ENCODE data around the gene SVBP. TPM values are rescaled to one million over a fixed set of nuclear protein-coding genes. Genes with fewer than 3 reads are reported as not detected.

The SVBP gene
- total and polyA plus RNA-seq, 2 experiments from 2014 or later = 16.8 to 28.5 TPM

GRCh38 chr1:42762269-42762668 lies 54.9 kb downstream of the SVBP start:
- WGBS, 2 experiments (ENCODE audit: low coverage in 1 of 2, low lambda C conversion rate in 2 of 2, missing lambda C conversion rate in 2 of 2) = 81 to 82% methylated on average over 5 of the region's 5 CpGs
- Histone ChIP-seq H3F3A (ENCODE audit: insufficient read depth) (peaks cover 26% of the 10 kb centered on the region), H3K4me3 (no peak overlapping the region), H4K20me1 (ENCODE audit: insufficient read depth) (no peaks in the 10 kb centered on the region; the same call in 1 of the 2 replicates), H3K27me3 (replicated peaks; ENCODE audit: insufficient read depth) (no peaks in the 10 kb centered on the region), H3K9me2 (ENCODE audit: insufficient read depth) (no peaks in the 10 kb centered on the region), H3K4me2 (ENCODE audit: unreplicated experiment) (no peak overlapping the region), H3K36me3 (ENCODE audit: low read depth) (peaks cover 22% of the 10 kb centered on the region), H3K79me2 (ENCODE audit: insufficient read depth) (peaks cover 81% of the 10 kb centered on the region), H3K4me1 (ENCODE audit: insufficient read depth) (peaks cover 13% of the 10 kb centered on the region), H3K27ac (no peak overlapping the region), H2AFZ (no peak overlapping the region), H3K9me3 (ENCODE audit: low read depth) (no peaks in the 10 kb centered on the region), H3K9ac (no peak overlapping the region)
- in situ Hi-C loops (cut with MboI) = no loop called here
- DNase-seq = no peak
- TF ChIP-seq EZH2phosphoT487 (IDR thresholded peaks at IDR 0.05; ENCODE audit: insufficient read depth, low read depth) (no peak), EZH2 (IDR thresholded peaks at IDR 0.05; ENCODE audit: insufficient read depth, poor library complexity, severe bottlenecking) (no peak)

DNA sequence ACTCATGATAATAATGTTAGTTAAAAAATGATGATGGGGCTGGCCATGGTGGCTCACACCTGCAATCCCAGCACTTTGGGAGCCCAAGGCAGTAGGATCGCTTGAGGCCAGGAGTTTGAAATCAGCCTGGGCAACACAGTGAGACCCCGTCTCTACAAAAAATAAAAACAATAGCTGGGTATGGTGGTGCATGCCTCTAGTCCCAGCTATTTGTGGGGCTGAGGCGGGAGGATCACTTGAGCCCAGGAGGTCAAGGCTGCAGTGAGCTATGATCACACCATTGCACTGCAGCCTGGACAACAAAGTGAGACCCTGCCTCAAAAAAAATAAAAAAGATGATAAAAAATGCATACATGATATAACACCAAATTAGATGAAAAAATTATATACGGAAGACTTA lies 55.6 kb downstream of the SVBP start:
- H3K79me2 ChIP-seq (ENCODE audit: insufficient read depth) = peaks cover 80% of the 10 kb centered on the region
- H3K36me3 ChIP-seq (ENCODE audit: low read depth) = peaks cover 25% of the 10 kb centered on the region
- H3K9me2 ChIP-seq (ENCODE audit: insufficient read depth) = no peaks in the 10 kb centered on the region
- no peaks in the 10 kb centered on the region; the same call in 1 of the 2 replicates for H4K20me1 ChIP-seq (ENCODE audit: insufficient read depth)
- no peaks in the 10 kb centered on the region for H3K27me3 ChIP-seq (replicated peaks; ENCODE audit: insufficient read depth)
- H3K4me2 ChIP-seq (ENCODE audit: unreplicated experiment) = no peak overlapping the region
- in situ Hi-C loops (cut with MboI) = no loop called here
- no peak overlapping the region for H2AFZ ChIP-seq
- 93 to 98% methylated on average over 4 of the region's 4 CpGs for WGBS, 2 experiments (ENCODE audit: low coverage in 1 of 2, low lambda C conversion rate in 2 of 2, missing lambda C conversion rate in 2 of 2)
- no peak for TF ChIP-seq EZH2 (IDR thresholded peaks at IDR 0.05; ENCODE audit: insufficient read depth, poor library complexity, severe bottlenecking)
- no peak for TF ChIP-seq EZH2phosphoT487 (IDR thresholded peaks at IDR 0.05; ENCODE audit: insufficient read depth, low read depth)
- no peak overlapping the region for H3K27ac ChIP-seq
- no peak overlapping the region for H3K4me3 ChIP-seq
- no peak for DNase-seq
- peaks cover 13% of the 10 kb centered on the region for H3K4me1 ChIP-seq (ENCODE audit: insufficient read depth)
- H3F3A ChIP-seq (ENCODE audit: insufficient read depth) = peaks cover 29% of the 10 kb centered on the region
- H3K9me3 ChIP-seq (ENCODE audit: low read depth) = no peaks in the 10 kb centered on the region
- H3K9ac ChIP-seq = no peak overlapping the region

DNA sequence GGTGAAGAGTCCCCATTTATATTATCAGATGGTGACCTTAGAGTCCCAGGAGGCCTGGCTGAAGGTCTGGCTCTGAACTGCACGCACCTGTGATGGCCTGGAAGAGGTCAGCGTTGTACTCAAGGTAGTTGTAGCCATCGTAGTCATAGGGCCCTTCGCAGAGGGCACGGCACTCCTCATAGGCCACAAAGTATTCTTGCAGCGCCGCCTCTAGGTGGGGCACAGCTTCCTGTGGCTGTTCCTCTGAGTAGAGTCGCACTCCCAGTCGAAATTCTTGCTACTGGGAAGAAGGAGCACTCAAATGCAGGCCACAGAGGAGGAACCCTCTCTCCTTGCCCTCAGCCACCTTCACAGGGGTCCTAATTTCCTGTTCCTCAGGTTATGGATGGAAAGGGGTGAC lies 58.1 kb downstream of the SVBP start:
- no peaks in the 10 kb centered on the region for H3K9me3 ChIP-seq (ENCODE audit: low read depth)
- no peak overlapping the region for H3K4me3 ChIP-seq
- peaks cover 21% of the 10 kb centered on the region for H3F3A ChIP-seq (ENCODE audit: insufficient read depth)
- no peak overlapping the region for H3K27ac ChIP-seq
- H3K4me2 ChIP-seq (ENCODE audit: unreplicated experiment) = no peak overlapping the region
- in situ Hi-C loops (cut with MboI) = no loop called here
- TF ChIP-seq EZH2phosphoT487 (IDR thresholded peaks at IDR 0.05; ENCODE audit: insufficient read depth, low read depth) (no peak), EZH2 (IDR thresholded peaks at IDR 0.05; ENCODE audit: insufficient read depth, poor library complexity, severe bottlenecking) (no peak)
- no peak overlapping the region for H2AFZ ChIP-seq
- no peaks in the 10 kb centered on the region; the same call in 1 of the 2 replicates for H4K20me1 ChIP-seq (ENCODE audit: insufficient read depth)
- H3K36me3 ChIP-seq (ENCODE audit: low read depth) = peaks cover 43% of the 10 kb centered on the region
- 70 to 73% methylated on average over 9 of the region's 9 CpGs for WGBS, 2 experiments (ENCODE audit: low coverage in 1 of 2, low lambda C conversion rate in 2 of 2, missing lambda C conversion rate in 2 of 2)
- peaks cover 60% of the 10 kb centered on the region for H3K79me2 ChIP-seq (ENCODE audit: insufficient read depth)
- peaks cover 5% of the 10 kb centered on the region for H3K4me1 ChIP-seq (ENCODE audit: insufficient read depth)
- H3K9me2 ChIP-seq (ENCODE audit: insufficient read depth) = no peaks in the 10 kb centered on the region
- DNase-seq = no peak
- H3K27me3 ChIP-seq (replicated peaks; ENCODE audit: insufficient read depth) = no peaks in the 10 kb centered on the region
- no peak overlapping the region for H3K9ac ChIP-seq

DNA sequence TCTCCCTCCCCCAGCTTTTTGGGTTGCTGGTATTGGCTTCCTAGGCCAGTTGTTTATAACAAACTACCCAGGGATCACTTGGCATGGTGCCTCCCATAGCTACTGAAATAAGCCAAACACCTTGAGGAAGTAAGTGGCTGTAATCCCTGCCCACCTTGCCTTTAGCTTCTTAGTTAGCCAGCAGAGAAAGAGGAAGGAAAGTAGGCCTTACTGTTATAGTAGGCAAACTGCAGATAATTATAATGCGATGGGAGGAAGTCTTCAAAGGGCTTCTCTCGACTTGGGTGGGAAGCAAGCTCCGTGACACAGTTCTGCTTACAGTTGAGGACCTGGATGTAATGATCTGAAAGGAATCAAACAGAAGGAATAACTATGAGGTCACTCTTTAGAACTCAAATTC lies 58.6 kb downstream of the SVBP start:
- Histone ChIP-seq H3K9ac (no peak overlapping the region), H3K9me3 (ENCODE audit: low read depth) (no peaks in the 10 kb centered on the region), H3K36me3 (ENCODE audit: low read depth) (peaks cover 43% of the 10 kb centered on the region), H3K27me3 (replicated peaks; ENCODE audit: insufficient read depth) (no peaks in the 10 kb centered on the region), H3K4me2 (ENCODE audit: unreplicated experiment) (no peak overlapping the region), H3K4me3 (no peak overlapping the region), H2AFZ (no peak overlapping the region), H3K4me1 (ENCODE audit: insufficient read depth) (peaks cover 2% of the 10 kb centered on the region; the same call in 1 of the 2 replicates), H3K27ac (no peak overlapping the region), H3K9me2 (ENCODE audit: insufficient read depth) (no peaks in the 10 kb centered on the region), H3K79me2 (ENCODE audit: insufficient read depth) (peaks cover 56% of the 10 kb centered on the region), H3F3A (ENCODE audit: insufficient read depth) (peaks cover 21% of the 10 kb centered on the region), H4K20me1 (ENCODE audit: insufficient read depth) (no peaks in the 10 kb centered on the region; the same call in 1 of the 2 replicates)
- in situ Hi-C loops (cut with MboI) = no loop called here
- TF ChIP-seq EZH2 (IDR thresholded peaks at IDR 0.05; ENCODE audit: insufficient read depth, poor library complexity, severe bottlenecking) (no peak), EZH2phosphoT487 (IDR thresholded peaks at IDR 0.05; ENCODE audit: insufficient read depth, low read depth) (no peak)
- DNase-seq = no peak
- WGBS, 2 experiments (ENCODE audit: low coverage in 1 of 2, low lambda C conversion rate in 2 of 2, missing lambda C conversion rate in 2 of 2) = 93 to 94% methylated on average over 3 of the region's 3 CpGs

- no peak overlapping the region for H3K4me2 ChIP-seq (ENCODE audit: unreplicated experiment)
- TF ChIP-seq EZH2 (IDR thresholded peaks at IDR 0.05; ENCODE audit: insufficient read depth, poor library complexity, severe bottlenecking) (no peak), EZH2phosphoT487 (IDR thresholded peaks at IDR 0.05; ENCODE audit: insufficient read depth, low read depth) (no peak)
- H3K36me3 ChIP-seq (ENCODE audit: low read depth) = peaks cover 43% of the 10 kb centered on the region
- H3K4me1 ChIP-seq (ENCODE audit: insufficient read depth) = peaks cover 9% of the 10 kb centered on the region
- no peak overlapping the region for H3K27ac ChIP-seq
- in situ Hi-C loops (cut with MboI) = no loop called here
- H2AFZ ChIP-seq = no peak overlapping the region
- peaks cover 48% of the 10 kb centered on the region for H3K79me2 ChIP-seq (ENCODE audit: insufficient read depth)
- H3K27me3 ChIP-seq (replicated peaks; ENCODE audit: insufficient read depth) = no peaks in the 10 kb centered on the region
- no peak overlapping the region for H3K4me3 ChIP-seq
- no peak for DNase-seq
- peaks cover 26% of the 10 kb centered on the region for H3F3A ChIP-seq (ENCODE audit: insufficient read depth)
- no peaks in the 10 kb centered on the region for H3K9me2 ChIP-seq (ENCODE audit: insufficient read depth)
- no peaks in the 10 kb centered on the region; the same call in 1 of the 2 replicates for H4K20me1 ChIP-seq (ENCODE audit: insufficient read depth)
- no peak overlapping the region for H3K9ac ChIP-seq
- no peaks in the 10 kb centered on the region for H3K9me3 ChIP-seq (ENCODE audit: low read depth)
Measured at GRCh38 chr1:42757892-42758275, 59.3 kb downstream of the SVBP start.

Other genes starting within 250 kb of the SVBP start
- 22.7 and 35.9 TPM in 2 replicates for gene PPIH, start 159.0 kb downstream of the SVBP start, total RNA-seq (2014; rRNA removed; shearing (Covaris generic))
- 35.1 and 37.1 TPM in 2 replicates for gene PPIH, start 159.0 kb downstream of the SVBP start, polyA plus RNA-seq (2016; fragmentation: Nextera tagmentation; extraction: Ambion mirVana)
- gene YBX1, start 135.0 kb downstream of the SVBP start, total RNA-seq (2014; rRNA removed; shearing (Covaris generic)) = 665 and 762 TPM in 2 replicates
- 480 and 496 TPM in 2 replicates for gene YBX1, start 135.0 kb downstream of the SVBP start, polyA plus RNA-seq (2016; fragmentation: Nextera tagmentation; extraction: Ambion mirVana)
- not detected in 2 replicates for gene CLDN19, start 77.2 kb downstream of the SVBP start, total RNA-seq (2014; rRNA removed; shearing (Covaris generic))
- not detected in 2 replicates for gene CLDN19, start 77.2 kb downstream of the SVBP start, polyA plus RNA-seq (2016; fragmentation: Nextera tagmentation; extraction: Ambion mirVana)
- 222 and 257 TPM in 2 replicates for gene P3H1, start 50.4 kb downstream of the SVBP start, total RNA-seq (2014; rRNA removed; shearing (Covaris generic))
- 194 and 197 TPM in 2 replicates for gene P3H1, start 50.4 kb downstream of the SVBP start, polyA plus RNA-seq (2016; fragmentation: Nextera tagmentation; extraction: Ambion mirVana)
- gene C1orf50, start 50.1 kb downstream of the SVBP start, total RNA-seq (2014; rRNA removed; shearing (Covaris generic)) = 2.7 and 3.4 TPM in 2 replicates
- 8.1 and 10.5 TPM in 2 replicates for gene C1orf50, start 50.1 kb downstream of the SVBP start, polyA plus RNA-seq (2016; fragmentation: Nextera tagmentation; extraction: Ambion mirVana)
- gene TMEM269, start 32.4 kb downstream of the SVBP start, total RNA-seq (2014; rRNA removed; shearing (Covaris generic)) = not detected in 2 replicates
- gene TMEM269, start 32.4 kb downstream of the SVBP start, polyA plus RNA-seq (2016; fragmentation: Nextera tagmentation; extraction: Ambion mirVana) = 0.14 TPM in 1 of 2 replicates, not detected in the other
- gene ERMAP, start 275 bp downstream of the SVBP start, total RNA-seq (2014; rRNA removed; shearing (Covaris generic)) = 18.4 and 26.9 TPM in 2 replicates
- 7.0 and 7.9 TPM in 2 replicates for gene ERMAP, start 275 bp downstream of the SVBP start, polyA plus RNA-seq (2016; fragmentation: Nextera tagmentation; extraction: Ambion mirVana)
- gene ZNF691, start 29.2 kb upstream of the SVBP start, total RNA-seq (2014; rRNA removed; shearing (Covaris generic)) = 4.4 and 13.0 TPM in 2 replicates
- gene ZNF691, start 29.2 kb upstream of the SVBP start, polyA plus RNA-seq (2016; fragmentation: Nextera tagmentation; extraction: Ambion mirVana) = 6.2 and 6.9 TPM in 2 replicates
- gene SLC2A1, start 141.5 kb upstream of the SVBP start, total RNA-seq (2014; rRNA removed; shearing (Covaris generic)) = 315 and 361 TPM in 2 replicates
- gene SLC2A1, start 141.5 kb upstream of the SVBP start, polyA plus RNA-seq (2016; fragmentation: Nextera tagmentation; extraction: Ambion mirVana) = 142 and 143 TPM in 2 replicates